ENCODE results near the gene GLI3. TPM values are rescaled to one million over a fixed set of nuclear protein-coding genes. Genes with fewer than 3 reads are reported as not detected.

GLI3 gene
- total RNA-seq, 4 donors from 2014 or later, result 16.5 to 105 (median 22.6) TPM

DNA sequence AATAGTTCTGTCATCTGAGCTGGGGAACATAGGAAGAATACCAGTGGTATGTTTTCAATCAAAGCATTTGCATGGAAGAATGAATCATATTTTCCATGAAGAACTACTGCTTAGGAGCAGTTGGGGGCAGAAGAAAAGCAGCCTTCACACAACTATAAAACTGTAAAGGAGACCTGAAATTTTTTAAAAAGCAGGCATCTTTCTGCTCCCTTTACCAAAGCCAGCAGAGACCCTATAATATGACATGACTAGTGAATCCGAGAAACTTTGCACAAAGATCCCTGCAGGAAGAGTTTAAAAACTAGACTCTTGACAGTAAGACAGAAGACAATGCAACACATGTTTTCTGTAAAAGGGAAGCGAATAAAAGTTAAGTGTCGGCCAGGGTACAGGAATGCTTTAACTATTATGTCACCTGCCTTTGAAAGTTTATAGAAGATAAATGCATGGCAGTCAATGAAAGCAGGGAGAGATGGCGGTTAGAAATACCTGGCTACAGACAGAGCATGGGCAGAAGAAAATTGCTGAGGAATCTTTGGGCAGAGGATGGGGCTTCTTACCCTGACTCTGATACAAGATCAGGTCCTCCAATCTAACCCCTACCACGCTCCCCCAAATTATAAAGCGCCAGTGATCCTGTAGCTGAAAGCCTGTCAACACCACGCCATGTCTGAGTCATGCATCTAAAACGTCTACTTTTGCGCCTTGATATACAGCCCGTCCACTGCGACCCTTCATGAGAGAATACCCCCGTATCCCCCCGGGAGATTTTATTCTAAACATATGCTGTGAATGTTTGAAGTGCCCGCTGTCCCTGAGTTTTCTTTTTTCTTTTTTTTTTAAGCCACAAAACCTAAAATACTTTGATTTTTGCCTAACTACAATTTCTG lies 93.1 kb downstream of the GLI3 start:
- Histone ChIP-seq H3K9me3 (no peaks in the 10 kb centered on the region), H3K4me1 (peaks cover 0 to 9% of the 10 kb centered on the region in 2 donors), H3K27me3 (no peaks in the 10 kb centered on the region), H3K27ac (peak overlapping the region; percentile 32 to 63), H3K36me3 (no peaks in the 10 kb centered on the region), H3K4me3 (no peak overlapping the region)
- intact Hi-C loops (cut with DNase I; ENCODE audit: low total_unique reads), result no loop called here
- TF ChIP-seq POLR2A (IDR thresholded peaks at IDR 0.05), result no peak
- TF ChIP-seq CTCF (IDR thresholded peaks at IDR 0.05), result no peak
- DNase-seq, result no peak

- DNase-seq, result no peak
- Histone ChIP-seq H3K36me3 (no peaks in the 10 kb centered on the region), H3K27ac (no peak overlapping the region), H3K4me3 (no peak overlapping the region), H3K4me1 (peaks cover 8 to 9% of the 10 kb centered on the region in 2 donors), H3K9me3 (no peaks in the 10 kb centered on the region), H3K27me3 (no peaks in the 10 kb centered on the region)
- TF ChIP-seq CTCF (IDR thresholded peaks at IDR 0.05), result no peak
- no peak for TF ChIP-seq POLR2A (IDR thresholded peaks at IDR 0.05)
- intact Hi-C loops (cut with DNase I; ENCODE audit: low total_unique reads), result no loop called here
These were observed 94.9 kb downstream of the GLI3 start for GRCh38 chr7:42142089-42142488.

DNA sequence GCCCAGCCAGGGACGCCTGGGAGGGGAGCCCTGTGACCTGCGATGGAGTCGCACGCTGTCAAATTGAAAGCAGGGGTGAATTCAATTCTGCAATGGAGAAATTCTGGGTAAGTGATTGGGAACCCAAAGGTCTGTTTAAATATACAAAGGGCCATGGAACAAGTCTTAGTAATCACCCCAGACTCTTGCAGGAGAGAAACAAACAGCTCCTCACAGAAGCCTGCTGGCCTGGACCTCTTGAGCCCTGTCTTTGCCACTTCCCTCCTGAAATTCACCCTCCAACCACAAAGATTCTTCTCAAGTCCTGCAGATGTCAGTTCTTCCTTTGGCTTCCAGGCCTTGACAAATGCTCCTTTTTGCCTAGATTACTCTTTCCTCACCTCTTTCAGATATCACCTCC lies 97.3 kb downstream of the GLI3 start:
- Histone ChIP-seq H3K9me3 (no peaks in the 10 kb centered on the region), H3K4me3 (no peak overlapping the region), H3K27ac (no peak overlapping the region), H3K27me3 (no peaks in the 10 kb centered on the region), H3K4me1 (peaks cover 7 to 12% of the 10 kb centered on the region in 2 donors), H3K36me3 (no peaks in the 10 kb centered on the region)
- TF ChIP-seq CTCF (IDR thresholded peaks at IDR 0.05) (no peak), POLR2A (IDR thresholded peaks at IDR 0.05) (no peak)
- DNase-seq, result no peak
- intact Hi-C loops (cut with DNase I; ENCODE audit: low total_unique reads), result no loop called here

DNA sequence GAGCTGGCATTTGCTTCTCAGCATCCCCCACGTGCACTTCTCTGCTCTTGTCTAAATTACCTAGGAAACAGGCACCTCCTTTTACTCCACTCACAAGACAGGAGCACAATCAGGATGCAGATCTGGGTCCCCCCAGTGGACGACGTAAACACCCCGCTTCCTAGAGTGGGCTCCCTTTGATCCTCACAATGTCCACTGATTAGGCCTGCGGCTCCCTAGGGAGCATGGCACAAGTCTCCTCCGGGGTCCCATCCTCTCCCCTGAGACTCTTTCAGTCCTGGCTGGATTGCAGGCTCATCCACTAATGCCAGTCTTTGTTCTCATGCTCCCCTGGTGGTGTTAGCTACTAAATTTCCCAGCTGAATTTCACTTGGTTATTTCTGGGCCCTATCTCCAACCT lies 98.3 kb downstream of the GLI3 start:
- H3K27ac ChIP-seq, result peak overlapping the region in 1 of 2 donors; percentile 19
- no peak overlapping the region for H3K4me3 ChIP-seq
- DNase-seq, result no peak
- TF ChIP-seq POLR2A (IDR thresholded peaks at IDR 0.05) (no peak), CTCF (IDR thresholded peaks at IDR 0.05) (no peak)
- H3K4me1 ChIP-seq, result peaks cover 0 to 13% of the 10 kb centered on the region in 2 donors
- no peaks in the 10 kb centered on the region for H3K9me3 ChIP-seq
- no peaks in the 10 kb centered on the region for H3K36me3 ChIP-seq
- no peaks in the 10 kb centered on the region for H3K27me3 ChIP-seq
- intact Hi-C loops (cut with DNase I; ENCODE audit: low total_unique reads), result no loop called here

GRCh38 chr7:42137941-42138340 lies 99.1 kb downstream of the GLI3 start:
- no peak for TF ChIP-seq CTCF (IDR thresholded peaks at IDR 0.05)
- no peak for TF ChIP-seq POLR2A (IDR thresholded peaks at IDR 0.05)
- peak overlapping the region in 1 of 2 donors; percentile 9 for H3K27ac ChIP-seq
- intact Hi-C loops (cut with DNase I; ENCODE audit: low total_unique reads), result no loop called here
- DNase-seq, result no peak
- H3K4me1 ChIP-seq, result peaks cover 0 to 13% of the 10 kb centered on the region in 2 donors
- no peak overlapping the region for H3K4me3 ChIP-seq
- H3K9me3 ChIP-seq, result no peaks in the 10 kb centered on the region
- no peaks in the 10 kb centered on the region for H3K27me3 ChIP-seq
- H3K36me3 ChIP-seq, result no peaks in the 10 kb centered on the region
